RPMI7951 (cell line): ENCODE measurements around the gene TSPAN5. TPM values are rescaled to one million over a fixed set of nuclear protein-coding genes. Genes with fewer than 3 reads are reported as not detected.
"Not testable (repeated sequence)": the region's sequence is repeated elsewhere in the genome, so short reads cannot be mapped to it uniquely, and the experiment has no call there.

Experiments
- DNase-seq: peaks from one replicate; pipeline ENCODE4 v3.0.0-alpha.2; 2012; ENCODE audit warnings: low read depth
- total RNA-seq: library from RNA; depleted of rRNA; stranded (reverse); fragments of >200 nt; shearing (Covaris generic); gene quantifications from 2 replicates; pipeline ENCODE4 v1.2.3, GENCODE V29; 2014

TSPAN5 gene
- total RNA-seq, 1 experiment from 2014 or later = 25.2 TPM

DNA sequence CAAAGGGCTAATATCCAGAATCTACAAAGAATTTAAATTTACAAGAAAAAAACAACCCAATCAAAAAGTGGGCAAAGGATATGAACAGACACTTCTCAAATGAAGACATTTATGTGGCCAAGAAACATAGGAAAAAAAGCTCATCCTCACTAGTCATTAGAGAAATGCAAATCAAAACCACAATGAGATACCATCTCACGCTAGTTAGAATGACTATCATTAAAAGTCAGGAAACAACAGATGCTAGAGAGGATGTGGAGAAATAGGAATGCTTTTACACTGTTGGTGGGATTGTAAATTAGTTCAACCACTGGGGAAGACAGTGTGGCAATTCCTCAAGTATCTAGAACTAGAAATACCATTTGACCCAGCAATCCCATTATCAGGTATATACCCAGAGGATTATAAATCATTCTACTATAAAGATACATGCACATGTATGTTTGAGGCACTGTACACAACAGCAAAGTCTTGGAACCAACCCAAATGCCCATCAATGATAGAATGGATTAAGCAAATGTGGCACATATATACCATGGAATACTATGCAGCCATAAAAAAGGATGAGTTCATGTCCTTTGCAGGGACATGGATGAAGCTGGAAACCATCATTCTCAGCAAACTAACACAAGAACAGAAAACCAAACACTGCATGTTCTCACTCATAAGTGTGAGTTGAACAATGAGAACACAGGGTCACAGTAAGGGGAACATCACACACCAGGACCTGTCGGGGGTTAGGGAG, 197.1 kb downstream of the TSPAN5 start:
- peak; percentile 54 for DNase-seq

DNA sequence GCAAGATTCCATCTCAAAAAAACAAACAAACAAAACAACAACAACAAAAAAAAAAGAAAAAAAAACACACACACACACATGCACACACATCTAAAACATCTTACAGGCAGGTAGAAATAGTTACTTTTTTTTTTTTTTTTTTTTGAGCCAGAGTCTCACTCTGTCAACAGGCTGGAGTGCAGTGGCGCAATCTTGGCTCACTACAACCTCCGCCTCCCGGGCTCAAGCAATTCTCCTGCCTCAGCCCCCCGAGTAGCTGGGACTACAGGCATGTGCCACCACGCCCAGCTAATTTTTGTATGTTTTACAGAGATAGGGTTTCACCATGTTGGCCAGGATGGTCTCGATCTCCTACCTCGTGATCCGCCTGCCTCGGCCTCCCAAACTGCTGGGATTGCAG, 201.0 kb downstream of the TSPAN5 start:
- not testable (repeated sequence) for DNase-seq

DNA sequence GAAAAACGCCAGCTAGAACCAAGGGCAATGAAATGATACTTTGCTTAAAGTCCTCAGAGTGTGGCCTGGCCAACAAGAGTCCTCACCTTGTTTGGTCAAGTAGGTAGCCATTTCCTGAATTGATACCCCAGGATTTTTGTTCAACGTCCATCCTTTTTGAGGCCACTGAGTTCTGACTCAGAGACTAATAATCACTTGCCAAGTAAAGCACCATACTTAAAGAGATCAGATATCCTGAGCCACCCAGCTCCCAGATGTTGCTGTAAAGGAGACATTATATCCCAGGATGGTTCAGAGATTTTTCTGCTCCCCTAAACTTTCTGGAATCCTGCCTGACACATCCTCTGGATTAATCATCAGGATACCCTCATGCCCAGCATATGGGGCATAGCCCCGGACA, 206.3 kb downstream of the TSPAN5 start:
- DNase-seq = peak; percentile 72

DNA sequence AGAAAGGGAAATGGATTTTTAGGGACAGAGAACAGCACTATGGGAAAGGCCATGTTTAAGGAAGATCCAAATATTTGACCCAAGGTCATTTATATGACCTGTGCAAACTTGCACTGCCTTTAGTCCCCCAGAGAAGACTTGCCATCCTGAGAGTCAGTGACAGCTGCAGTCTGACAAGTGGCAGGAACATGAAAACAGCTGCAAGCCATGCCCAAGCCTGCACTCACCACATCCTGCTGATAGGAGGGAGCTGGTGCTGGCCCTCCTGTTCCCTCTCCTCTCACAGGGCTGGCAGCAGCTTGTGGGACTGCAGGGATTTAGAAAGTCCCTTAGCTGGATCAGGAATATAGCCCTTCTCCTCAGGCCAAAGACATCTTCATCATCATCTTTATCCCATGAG, 209.5 kb downstream of the TSPAN5 start:
- peak; percentile 37 for DNase-seq

DNA sequence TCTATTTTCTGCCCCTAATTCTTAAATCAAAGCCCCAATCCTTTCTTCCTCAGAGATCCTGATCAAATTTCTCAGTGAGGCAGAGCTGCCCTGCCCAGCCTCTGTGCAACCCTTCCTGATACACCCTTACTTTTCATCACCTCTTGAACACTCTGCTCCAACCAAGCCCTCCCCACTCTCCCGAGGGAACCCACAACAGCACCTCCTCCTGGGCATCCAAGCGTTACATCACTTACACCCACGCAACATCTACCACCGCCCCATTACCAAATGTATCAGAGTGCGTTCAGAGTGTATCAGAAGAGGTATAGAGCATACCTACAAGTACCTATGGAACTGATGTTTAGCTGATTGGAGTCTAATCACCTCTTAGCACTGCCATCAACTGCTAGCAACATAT, 210.8 kb downstream of the TSPAN5 start:
- no peak for DNase-seq

DNA sequence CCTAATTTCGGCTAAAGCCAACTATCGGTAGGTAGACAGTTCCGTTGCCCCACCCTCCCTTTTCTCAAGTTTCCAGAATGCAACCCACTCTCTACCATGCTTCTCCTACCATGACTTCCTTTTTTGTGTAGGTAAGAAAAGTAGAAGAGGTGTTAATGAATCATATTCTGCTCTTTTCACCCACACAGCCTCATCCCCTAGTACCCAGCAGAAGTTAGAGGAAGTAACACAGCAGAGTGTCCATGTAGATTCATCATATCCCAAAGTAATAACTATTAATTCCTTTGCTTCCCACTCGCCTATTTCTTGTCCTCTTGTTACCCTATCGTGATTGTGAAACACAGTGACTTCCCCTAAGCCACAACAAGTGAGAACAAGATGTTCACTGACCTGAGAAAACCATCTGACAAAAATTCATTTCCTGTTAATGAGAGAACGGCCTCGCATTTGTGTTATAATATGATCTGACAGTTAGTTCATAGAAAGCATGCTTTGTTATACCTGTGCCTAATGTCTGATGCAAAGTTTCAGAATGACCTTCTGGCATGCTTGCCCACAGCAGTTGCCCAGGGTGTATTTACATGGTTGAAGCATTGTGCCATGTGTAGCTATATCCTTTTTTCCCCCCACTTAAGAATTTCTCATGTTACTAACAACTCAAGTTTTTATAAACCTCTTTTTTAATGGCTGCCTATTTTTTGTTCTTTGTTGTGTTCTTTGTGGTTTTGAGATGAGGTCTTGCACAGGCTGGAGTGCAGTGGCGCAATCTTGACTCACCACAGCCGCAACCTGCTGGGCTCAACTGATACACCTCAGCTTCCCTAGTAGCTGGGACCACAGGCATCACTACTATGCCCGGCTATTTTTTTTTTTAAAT, 211.7 kb downstream of the TSPAN5 start:
- peak; percentile 41 for DNase-seq

DNA sequence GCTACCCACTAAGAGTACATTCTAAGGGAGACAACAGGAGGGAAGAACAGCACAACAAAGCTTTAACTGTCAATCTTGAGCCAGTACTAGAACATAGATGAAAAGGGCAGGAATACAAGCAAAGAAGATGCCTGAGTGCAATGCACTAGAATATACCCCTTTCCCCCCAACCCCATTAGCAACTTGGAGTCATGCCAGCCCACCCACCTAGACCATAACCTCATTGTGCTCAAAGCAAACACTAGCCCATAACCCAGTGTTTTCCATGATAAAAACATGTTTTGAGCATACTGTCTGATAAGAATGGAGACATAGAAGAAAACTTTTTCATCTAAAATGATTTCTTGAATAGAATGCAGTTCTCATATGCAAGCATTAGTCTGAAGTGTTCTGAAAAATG, 214.0 kb downstream of the TSPAN5 start:
- DNase-seq = no peak

DNA sequence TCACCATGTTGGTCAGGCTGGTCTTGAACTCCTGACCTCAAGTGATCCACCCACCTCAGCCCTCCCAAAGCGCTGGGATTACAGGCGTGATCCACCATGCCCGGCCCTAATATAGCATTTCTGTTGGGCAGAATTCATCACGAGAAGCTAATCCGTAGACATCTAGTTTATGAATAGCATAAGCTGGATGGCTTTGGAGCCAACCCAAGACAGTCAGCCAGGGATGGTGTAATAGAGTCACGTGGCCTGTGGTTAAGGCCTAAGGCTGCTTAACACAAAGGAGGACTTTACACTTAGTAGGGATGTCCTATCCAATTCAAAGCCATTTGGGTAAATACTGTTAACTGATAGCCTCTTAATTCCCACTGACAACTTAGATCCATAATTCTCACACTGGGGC, 223.6 kb downstream of the TSPAN5 start:
- peak; percentile 19 for DNase-seq

DNA sequence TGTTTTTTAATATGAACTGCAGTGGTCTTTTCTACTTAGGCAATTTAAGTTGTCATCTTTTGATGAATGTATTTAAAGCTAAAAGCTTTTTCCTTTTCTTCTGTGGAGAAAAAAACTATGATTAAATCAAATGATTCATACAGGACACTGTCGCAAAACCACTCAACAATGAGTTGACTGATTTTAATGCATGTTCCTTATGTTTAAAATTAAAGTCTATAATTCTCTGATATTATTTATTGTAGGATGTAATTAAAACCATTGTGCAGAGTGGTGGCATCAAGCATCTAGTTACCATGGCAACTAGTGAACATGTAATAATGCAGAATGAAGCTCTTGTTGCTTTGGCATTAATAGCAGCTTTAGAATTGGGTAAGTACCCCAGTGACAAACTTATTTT, 224.7 kb downstream of the TSPAN5 start:
- DNase-seq = no peak

DNA sequence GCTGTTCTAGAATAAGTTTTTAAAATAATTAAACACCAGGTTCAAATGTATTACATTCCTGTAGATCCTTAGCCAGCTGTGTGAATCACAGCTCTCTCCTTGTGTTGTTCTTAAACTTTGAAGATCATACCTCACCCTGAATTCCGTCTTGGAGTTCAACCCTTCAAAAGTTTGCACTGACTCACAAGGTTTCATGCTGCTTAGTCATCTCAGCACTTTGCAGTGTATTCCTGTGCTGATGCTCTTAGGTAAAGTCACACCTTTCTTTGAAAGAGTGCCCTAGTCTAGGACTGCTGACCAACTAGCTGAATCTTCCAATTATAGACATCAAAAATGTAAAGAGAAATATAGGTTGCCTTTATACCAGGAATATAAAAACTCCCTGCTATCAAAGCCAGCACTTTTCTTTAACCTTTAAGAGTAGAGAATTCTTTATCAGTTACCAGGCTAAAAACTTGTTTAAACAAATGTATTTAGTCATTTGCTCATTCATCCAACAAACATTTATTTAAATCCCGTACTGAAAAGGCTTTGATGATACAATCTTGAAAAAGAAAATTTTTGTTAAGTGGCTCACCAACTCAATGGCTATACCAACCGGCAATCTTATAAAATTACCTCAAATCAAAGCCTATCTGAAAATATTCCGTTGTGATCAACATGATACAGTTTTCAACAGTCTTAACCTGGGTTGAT, 227.6 kb downstream of the TSPAN5 start:
- peak; percentile 59 for DNase-seq

DNA sequence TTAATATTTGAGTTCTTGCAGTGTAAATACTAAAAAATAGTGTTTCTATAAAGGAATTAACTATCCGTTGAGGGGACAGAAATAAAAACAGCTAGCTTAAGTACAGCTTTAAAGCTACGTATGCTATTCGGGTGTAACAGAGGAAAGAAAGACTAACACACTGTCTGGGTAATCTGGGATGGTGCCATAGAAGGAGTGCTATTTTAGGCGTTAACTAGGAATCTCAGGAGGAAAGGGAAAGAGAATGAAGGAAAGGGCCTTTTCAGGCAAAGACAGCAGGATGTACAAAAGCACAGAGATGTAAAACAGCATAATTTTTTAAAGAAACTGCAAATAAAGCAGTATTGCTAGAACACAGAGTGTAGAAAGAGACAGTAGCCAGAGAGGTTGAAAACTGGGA, 235.4 kb downstream of the TSPAN5 start:
- DNase-seq = no peak

DNA sequence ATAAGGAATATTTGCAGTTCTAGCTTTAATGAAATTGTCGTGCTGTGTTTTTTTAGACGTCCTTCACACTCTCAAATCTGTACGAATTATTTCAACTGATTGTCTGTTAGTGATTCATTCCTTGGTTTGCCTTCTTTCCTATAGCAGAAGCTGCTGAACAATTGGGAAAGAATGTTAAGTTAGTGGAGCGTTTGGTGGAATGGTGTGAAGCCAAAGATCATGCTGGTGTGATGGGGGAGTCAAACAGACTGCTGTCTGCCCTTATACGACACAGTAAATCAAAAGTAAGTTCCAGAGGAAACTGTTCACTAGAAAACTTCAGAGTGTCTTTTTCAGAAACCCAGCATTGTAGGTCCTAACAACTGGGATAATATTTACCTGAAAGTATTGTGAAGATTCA, 237.3 kb downstream of the TSPAN5 start:
- no peak for DNase-seq
